ENCODE data around the gene SGIP1. TPM values are rescaled to one million over a fixed set of nuclear protein-coding genes. Genes with fewer than 3 reads are reported as not detected.

The SGIP1 gene
- total and polyA plus RNA-seq, 2 experiments from 2014 or later, result 2.4 to 6.1 TPM

- Histone ChIP-seq H3K9me2 (ENCODE audit: insufficient read depth) (no peaks in the 10 kb centered on the region), H3K4me2 (no peak overlapping the region), H3K4me3 (no peak overlapping the region), H3K4me1 (ENCODE audit: insufficient read depth) (no peaks in the 10 kb centered on the region), H3K27me3 (ENCODE audit: insufficient read depth) (no peaks in the 10 kb centered on the region), H2AFZ (no peak overlapping the region), H3K79me2 (replicated peaks; ENCODE audit: insufficient read depth) (no peaks in the 10 kb centered on the region), H3K36me3 (ENCODE audit: insufficient read depth) (no peaks in the 10 kb centered on the region), H3F3A (replicated peaks; ENCODE audit: low read depth) (no peaks in the 10 kb centered on the region), H4K20me1 (replicated peaks; ENCODE audit: insufficient read depth) (no peaks in the 10 kb centered on the region), H3K27ac (ENCODE audit: low read depth) (no peak overlapping the region)
- H3K9me3 Mint-ChIP-seq, result no peaks in the 10 kb centered on the region
- no peaks in the 10 kb centered on the region for H3K4me1 Mint-ChIP-seq
- ATAC-seq, result no peak
- H3K36me3 Mint-ChIP-seq (ENCODE audit: low read depth), result no peaks in the 10 kb centered on the region
- no peak overlapping the region; the same call in 1 of the 2 replicates for H3K27ac Mint-ChIP-seq
- TF ChIP-seq POLR2AphosphoS5 (IDR thresholded peaks at IDR 0.05; ENCODE audit: low read depth) (no peak), ZNF114 (CRISPR knock-in tag; IDR thresholded peaks at IDR 0.05) (no peak), ZNF331 (CRISPR knock-in tag; IDR thresholded peaks at IDR 0.05; ENCODE audit: low read depth) (no peak), ZNF462 (CRISPR knock-in tag; IDR thresholded peaks at IDR 0.05) (no peak), NANOG (IDR thresholded peaks at IDR 0.05; ENCODE audit: borderline replicate concordance) (no peak), EZH2phosphoT487 (IDR thresholded peaks at IDR 0.05; ENCODE audit: unreplicated experiment) (no peak), REST (IDR thresholded peaks at IDR 0.05; ENCODE audit: unreplicated experiment) (no peak), CTCF (conservative IDR thresholded peaks at IDR 0.05; ENCODE audit: low read depth in 2 of 2) (no peak), ETS1 (IDR thresholded peaks at IDR 0.05) (no peak), STAT1 (IDR thresholded peaks at IDR 0.05; ENCODE audit: unreplicated experiment) (no peak)
- no peak overlapping the region for H3K4me3 Mint-ChIP-seq
- no peaks in the 10 kb centered on the region for H3K27me3 Mint-ChIP-seq (ENCODE audit: insufficient read depth, low read depth, poor library complexity)
- no peak for DNase-seq (ENCODE audit: low spot score)
These were observed 148.2 kb downstream of the SGIP1 start for GRCh38 chr1:66682106-66682505.

All from GM23338 (cell line).